Hepatocyte (in vitro differentiated cells): Measurements from ENCODE around the gene WHRN.

Source experiments
- CTCF ChIP-seq: fragments of 200-600 bp; sonication (generic); IDR thresholded peaks from 2 replicates; pipeline ENCODE4 v1.5.1; 2016; ENCODE audit warnings: antibody characterized with exemption, mild to moderate bottlenecking; ENCODE audit not compliant: poor library complexity
- EZH2 ChIP-seq: fragments of 200-600 bp; sonication (generic); IDR thresholded peaks from 2 replicates; pipeline ENCODE4 v1.6.1; 2016; ENCODE audit warnings: antibody characterized with exemption, mild to moderate bottlenecking, borderline replicate concordance

DNA sequence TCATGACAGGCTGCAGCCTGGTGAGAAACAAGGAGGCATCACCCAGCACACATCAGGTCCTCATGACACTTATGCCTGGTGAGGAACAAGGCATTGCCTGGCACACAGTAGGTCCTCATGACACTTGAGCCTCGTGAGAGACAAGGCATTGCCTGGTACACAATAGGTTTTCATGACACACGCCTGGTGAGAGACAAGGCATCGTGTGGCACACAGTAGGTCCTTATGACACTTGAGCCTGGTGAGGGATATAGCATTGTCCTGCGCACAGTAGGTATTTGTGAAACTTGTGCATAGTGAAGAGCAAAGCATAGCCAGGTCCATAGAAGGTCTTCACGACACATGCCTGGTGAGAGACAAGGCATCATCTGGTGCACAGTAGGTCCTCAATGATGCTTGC, 23.5 kb downstream of the WHRN start:
- TF ChIP-seq CTCF (no peak), EZH2 (no peak)
